Aorta (tissue), 5 donors: ENCODE data around the gene ARID3A. TPM values are rescaled to one million over a fixed set of nuclear protein-coding genes. Genes with fewer than 3 reads are reported as not detected.
A peak's percentile ranks its signal among the peaks of the same experiment; 100 is the strongest.

ENCODE experiments used
- ATAC-seq: fragments of 200-7000 bp; cut with Tn5 transposase; one replicate; pipeline ENCODE4 v1.9.1; 2022; ENCODE audit warnings: moderate library complexity; ENCODE audit not compliant: low FRiP score
- DNase-seq, 2 donors: peaks; one replicate each; pipeline ENCODE4 v3.0.0-alpha.2; 2020
- H3K27ac ChIP-seq, 2 donors: one replicate each; pipeline ENCODE4 v1.5.1; 2013; ENCODE audit warnings: low read length in 2 of 2, mild to moderate bottlenecking in 2 of 2, moderate library complexity in 2 of 2, control low read depth in 1 of 2, inconsistent platforms in 1 of 2, low read depth in 1 of 2
- H3K27me3 ChIP-seq, 2 donors: one replicate each; pipeline ENCODE4 v1.6.1; 2013; ENCODE audit warnings: control low read depth in 1 of 2, low read length in 1 of 2, mild to moderate bottlenecking in 1 of 2, moderate library complexity in 1 of 2; ENCODE audit not compliant: insufficient read depth in 2 of 2, control insufficient read depth in 1 of 2
- H3K36me3 ChIP-seq, 2 donors: one replicate each; pipeline ENCODE4 v1.6.1; 2013; ENCODE audit warnings: control low read depth in 1 of 2, low read length in 1 of 2, mild to moderate bottlenecking in 1 of 2; ENCODE audit not compliant: insufficient read depth in 2 of 2, control insufficient read depth in 1 of 2
- H3K4me1 ChIP-seq, 2 donors: one replicate each; pipeline ENCODE4 v1.6.1; 2013; ENCODE audit warnings: low read length in 2 of 2, control low read depth in 1 of 2, mild to moderate bottlenecking in 1 of 2, moderate library complexity in 1 of 2; ENCODE audit not compliant: insufficient read depth in 2 of 2, control insufficient read depth in 1 of 2
- H3K4me3 ChIP-seq, 2 donors: one replicate each; pipeline ENCODE4 v1.5.1; 2013; ENCODE audit warnings: low read length in 2 of 2, control low read depth in 1 of 2, mild to moderate bottlenecking in 1 of 2
- H3K9me3 ChIP-seq: one replicate; pipeline ENCODE4 v1.6.1; 2013; ENCODE audit warnings: mild to moderate bottlenecking, low read length; ENCODE audit not compliant: control insufficient read depth
- WGBS, 2 donors: extraction: QIAGEN DNeasy Blood & Tissue Kit; methylation state at CpG; one replicate each; pipeline ENCODE4 v1.1.7; 2013; 5-methylcytosine and 5-hydroxymethylcytosine counted together
- intact Hi-C, 2 donors: fragments of 100-400 bp; cut with DNase I; formaldehyde crosslinking; loops; one replicate each; pipeline versions ENCODE4 v1.14.2 to v1.15.0; 2022
- polyA plus RNA-seq, 2 donors: library from polyadenylated mRNA; stranded (reverse); fragments of 200-250 nt; gene quantifications; one replicate each; pipeline ENCODE4 v1.2.3, GENCODE V29; 2013
- total RNA-seq, 2 donors: library from RNA; stranded (reverse); fragmentation: NEBNext Ultra II Directional; extraction: Animal tissue kit (Norgen Biotek cat#: 25700); gene quantifications; one replicate each; pipeline ENCODE4 v1.2.1, GENCODE V29; 2021
- donor health status: healthy with polysubstance abuse.
- donor health status: Bipolar disorder and iron deficiency.
- donor health status: DM: no; HTN: no; CAD: no.
- donor health status: DM: no; HTN: no; CAD: no.
- donor health status: DM: yes; HTN: yes; CAD: no.

ARID3A gene
- total and polyA plus RNA-seq, 4 donors = 0.97 to 13.8 (median 5.3) TPM

GRCh38 chr19:999379-999719 lies 73.5 kb downstream of the ARID3A start:
- DNase-seq = no peak
- H3K27ac ChIP-seq = no peak overlapping the region
- intact Hi-C loops = no loop called here
- H3K9me3 ChIP-seq = no peaks in the 10 kb centered on the region
- no peaks in the 10 kb centered on the region for H3K36me3 ChIP-seq
- H3K27me3 ChIP-seq = no peaks in the 10 kb centered on the region
- no peak for ATAC-seq
- H3K4me3 ChIP-seq = no peak overlapping the region
- WGBS, 2 donors = 64 to 65% methylated on average over 3 of the region's 3 CpGs
- no peaks in the 10 kb centered on the region for H3K4me1 ChIP-seq

GRCh38 chr19:1000095-1000494 lies 74.3 kb downstream of the ARID3A start, which contains the start of gene GRIN3B:
Gene GRIN3B (plus strand): TSS chr19:1000419. CDS start chr19:1000438, 19 bp downstream.
- Histone ChIP-seq H3K4me3 (no peak within 1 kb of the TSS), H3K27ac (no peak within 1 kb of the TSS), H3K27me3 (no peaks in the 10 kb centered on the region), H3K9me3 (no peaks in the 10 kb centered on the region), H3K4me1 (no peaks in the 10 kb centered on the region), H3K36me3 (no peaks in the 10 kb centered on the region)
- WGBS, 2 donors = 2 to 6% methylated on average over 27 to 43 of the region's 43 CpGs
- no peak for ATAC-seq
- intact Hi-C loops = no loop called here
- DNase-seq = peak in 1 of 2 donors; percentile 89

DNA sequence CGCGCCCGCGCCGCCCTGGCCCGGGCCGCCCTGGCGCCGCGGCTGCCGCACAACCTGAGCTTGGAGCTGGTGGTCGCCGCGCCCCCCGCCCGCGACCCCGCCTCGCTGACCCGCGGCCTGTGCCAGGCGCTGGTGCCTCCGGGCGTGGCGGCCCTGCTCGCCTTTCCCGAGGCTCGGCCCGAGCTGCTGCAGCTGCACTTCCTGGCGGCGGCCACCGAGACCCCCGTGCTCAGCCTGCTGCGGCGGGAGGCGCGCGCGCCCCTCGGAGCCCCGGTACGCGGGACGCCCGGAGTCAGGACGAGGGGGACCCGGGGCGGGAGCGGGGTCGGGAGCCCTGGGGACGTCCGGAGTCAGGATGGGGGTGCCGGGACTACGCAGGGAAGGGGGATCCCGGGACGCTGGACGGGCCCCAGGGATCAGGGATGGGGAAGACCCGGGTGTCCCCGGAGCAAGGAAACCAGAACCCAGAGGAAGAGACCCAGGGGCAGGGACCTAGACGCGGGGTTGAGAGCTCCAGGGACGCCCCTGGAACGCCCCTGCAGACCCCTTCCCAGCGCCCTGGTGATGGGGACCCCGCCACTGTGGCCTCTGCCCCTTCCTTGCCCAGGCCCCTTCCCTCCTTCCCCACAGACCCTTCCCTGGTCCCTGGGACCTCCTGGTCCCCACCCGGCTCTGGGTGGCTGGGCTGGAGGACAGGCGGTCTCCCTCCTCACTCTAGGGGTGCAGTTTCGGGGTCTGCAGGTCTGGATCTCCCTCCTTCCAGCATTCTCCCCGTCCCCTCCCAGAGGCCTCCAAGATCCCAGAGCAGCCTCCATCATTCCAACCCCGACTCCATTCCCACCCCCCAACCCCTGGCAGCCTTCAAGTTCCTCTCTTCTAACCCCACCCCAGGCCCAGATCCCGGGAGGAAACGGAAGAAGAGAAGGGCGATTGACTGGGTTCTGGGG lies 75.0 kb downstream of the ARID3A start:
- Histone ChIP-seq H3K36me3 (no peaks in the 10 kb centered on the region), H3K27me3 (no peaks in the 10 kb centered on the region), H3K4me3 (no peak overlapping the region), H3K27ac (no peak overlapping the region), H3K4me1 (no peaks in the 10 kb centered on the region), H3K9me3 (no peaks in the 10 kb centered on the region)
- DNase-seq (no peak), ATAC-seq (no peak)
- 4 to 5% methylated on average over 52 to 73 of the region's 73 CpGs for WGBS, 2 donors
- intact Hi-C loops = loop anchor here in 1 of 2 donors (1.0 kb wide), 1 partner anchor 79 kb away; no protein-coding TSS in a partner anchor

DNA sequence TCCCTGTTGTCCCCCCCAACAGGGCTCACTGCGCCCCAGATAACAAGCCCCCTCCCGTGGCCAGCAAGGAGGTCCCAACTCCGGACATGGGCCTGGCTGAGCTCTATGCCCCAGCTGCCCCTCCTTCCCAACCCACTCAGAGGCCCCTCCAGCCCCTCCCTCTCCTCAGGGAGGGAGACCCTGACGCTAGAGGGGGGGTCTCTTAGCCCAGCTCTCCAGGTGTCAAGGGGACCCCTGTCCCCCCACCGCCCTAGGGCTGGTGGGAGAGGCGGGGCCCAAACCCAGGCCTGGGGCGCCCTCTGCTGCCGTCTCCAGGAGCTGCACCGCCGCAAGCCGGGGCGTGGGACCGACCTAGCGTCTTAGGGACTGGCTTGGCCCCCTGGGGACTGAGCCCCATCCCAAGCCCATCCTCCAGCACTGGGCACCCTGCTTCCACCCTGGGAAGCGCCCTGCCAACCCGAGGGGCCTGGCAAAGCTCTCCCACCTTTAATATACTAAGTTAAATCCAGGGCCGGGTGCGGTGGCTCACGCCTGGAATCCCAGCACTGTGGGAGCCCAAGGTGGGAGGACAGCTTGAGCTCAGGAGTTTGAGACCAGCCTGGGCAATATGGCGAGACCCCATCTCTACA lies 75.8 kb downstream of the ARID3A start:
- no peak overlapping the region for H3K4me3 ChIP-seq
- H3K9me3 ChIP-seq = no peaks in the 10 kb centered on the region
- H3K27ac ChIP-seq = no peak overlapping the region
- intact Hi-C loops = loop anchor here in 1 of 2 donors (1.0 kb wide), 1 partner anchor 79 kb away; no protein-coding TSS in a partner anchor
- 8 to 9% methylated on average over 19 to 20 of the region's 20 CpGs for WGBS, 2 donors
- no peaks in the 10 kb centered on the region for H3K27me3 ChIP-seq
- peak in 1 of 2 donors; percentile 92 for DNase-seq
- H3K36me3 ChIP-seq = no peaks in the 10 kb centered on the region
- H3K4me1 ChIP-seq = no peaks in the 10 kb centered on the region
- ATAC-seq = peak; percentile 83

DNA sequence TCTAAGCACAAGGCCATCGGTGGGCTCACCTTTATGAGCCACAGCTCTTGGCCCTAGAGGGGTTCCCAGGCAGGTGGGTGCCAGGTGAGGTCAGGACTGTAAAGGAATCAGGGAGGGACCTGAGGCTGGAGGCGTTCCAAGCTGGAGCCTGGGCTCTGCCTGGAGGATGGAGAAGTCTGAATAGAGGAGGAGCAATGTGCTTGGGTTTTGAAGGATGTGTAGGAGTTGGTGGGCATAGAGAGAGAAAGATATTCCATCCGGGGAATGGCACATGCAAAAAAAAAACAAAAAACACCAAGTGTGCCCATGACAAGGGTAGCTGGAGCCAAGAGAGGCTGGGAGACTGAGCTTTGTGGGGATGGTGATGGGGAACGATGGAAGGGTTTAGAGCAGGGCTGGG lies 76.8 kb downstream of the ARID3A start:
- Histone ChIP-seq H3K4me3 (no peak overlapping the region), H3K27ac (no peak overlapping the region), H3K4me1 (no peaks in the 10 kb centered on the region), H3K9me3 (no peaks in the 10 kb centered on the region), H3K27me3 (no peaks in the 10 kb centered on the region), H3K36me3 (no peaks in the 10 kb centered on the region)
- DNase-seq (no peak), ATAC-seq (no peak)
- 69 to 75% methylated on average over 4 of the region's 4 CpGs for WGBS, 2 donors
- intact Hi-C loops = no loop called here

- ATAC-seq (no peak), DNase-seq (no peak)
- no peaks in the 10 kb centered on the region for H3K27me3 ChIP-seq
Observed at GRCh38 chr19:1003283-1003682, 77.4 kb downstream of the ARID3A start.

DNA sequence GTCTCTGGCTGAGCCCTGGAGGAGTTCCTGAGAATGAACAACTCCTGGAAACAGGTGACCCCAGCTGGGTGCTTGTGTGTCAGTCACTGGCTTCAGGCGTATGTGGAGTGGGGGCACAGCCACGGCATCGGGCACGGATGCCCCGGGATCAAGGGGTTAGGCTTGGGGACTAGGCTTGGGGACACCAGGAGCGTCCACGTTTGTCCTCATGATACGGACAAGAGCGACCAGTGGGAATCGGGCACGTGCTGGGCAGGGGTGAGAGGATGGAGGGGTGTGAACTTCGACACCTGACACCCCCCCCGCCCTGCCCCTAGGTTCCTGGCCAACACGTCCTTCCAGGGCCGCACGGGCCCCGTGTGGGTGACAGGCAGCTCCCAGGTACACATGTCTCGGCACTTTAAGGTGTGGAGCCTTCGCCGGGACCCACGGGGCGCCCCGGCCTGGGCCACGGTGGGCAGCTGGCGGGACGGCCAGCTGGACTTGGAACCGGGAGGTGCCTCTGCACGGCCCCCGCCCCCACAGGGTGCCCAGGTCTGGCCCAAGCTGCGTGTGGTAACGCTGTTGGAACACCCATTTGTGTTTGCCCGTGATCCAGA lies 78.5 kb downstream of the ARID3A start:
- Histone ChIP-seq H3K27ac (no peak overlapping the region), H3K4me1 (no peaks in the 10 kb centered on the region), H3K27me3 (no peaks in the 10 kb centered on the region), H3K36me3 (no peaks in the 10 kb centered on the region), H3K4me3 (no peak overlapping the region), H3K9me3 (no peaks in the 10 kb centered on the region)
- no peak for DNase-seq
- 71 to 73% methylated on average over 32 of the region's 32 CpGs for WGBS, 2 donors
- intact Hi-C loops = no loop called here
- ATAC-seq = no peak

More at GRCh38 chr19:1003283-1003682, 77.4 kb downstream of the ARID3A start:
- WGBS, 2 donors = 85 to 87% methylated on average over 32 to 37 of the region's 37 CpGs
- H3K4me3 ChIP-seq = no peak overlapping the region
- H3K4me1 ChIP-seq = no peaks in the 10 kb centered on the region
- no peaks in the 10 kb centered on the region for H3K36me3 ChIP-seq
- no peaks in the 10 kb centered on the region for H3K9me3 ChIP-seq
- H3K27ac ChIP-seq = no peak overlapping the region
- intact Hi-C loops = no loop called here

- DNase-seq (no peak), ATAC-seq (no peak)
- Histone ChIP-seq H3K4me1 (no peaks in the 10 kb centered on the region), H3K36me3 (no peaks in the 10 kb centered on the region), H3K27ac (no peak overlapping the region), H3K4me3 (no peak overlapping the region), H3K27me3 (no peaks in the 10 kb centered on the region), H3K9me3 (no peaks in the 10 kb centered on the region)
- whole genome bisulfite sequencing, 2 donors = 89 to 90% methylated on average over 70 of the region's 70 CpGs
- intact Hi-C loops = no loop called here
Observed at GRCh38 chr19:1004803-1005664, 79.2 kb downstream of the ARID3A start.
